DOHH2 (cell line): ENCODE results near the gene KCNIP1.

Source experiments
- EZH2phosphoT487 ChIP-seq: fragments of 200-600 bp; sonication (generic); IDR thresholded peaks from 2 replicates; pipeline ENCODE4 v1.6.1; 2017; ENCODE audit warnings: borderline replicate concordance, mild to moderate bottlenecking, antibody characterized with exemption, low read length, moderate library complexity, mixed read lengths
- TF ChIP-seq, protein P1 (sequence below): fragments of 200-600 bp; sonication (generic); IDR thresholded peaks from one replicate; pipeline ENCODE4 v1.5.1; 2014; ENCODE audit warnings: antibody characterized with exemption, mild to moderate bottlenecking, low read depth, low read length; ENCODE audit not compliant: poor library complexity, severe bottlenecking

GRCh38 chr5:170760113-170760512 is 256.3 kb downstream of the KCNIP1 start:
- TF ChIP-seq, protein P1, sequence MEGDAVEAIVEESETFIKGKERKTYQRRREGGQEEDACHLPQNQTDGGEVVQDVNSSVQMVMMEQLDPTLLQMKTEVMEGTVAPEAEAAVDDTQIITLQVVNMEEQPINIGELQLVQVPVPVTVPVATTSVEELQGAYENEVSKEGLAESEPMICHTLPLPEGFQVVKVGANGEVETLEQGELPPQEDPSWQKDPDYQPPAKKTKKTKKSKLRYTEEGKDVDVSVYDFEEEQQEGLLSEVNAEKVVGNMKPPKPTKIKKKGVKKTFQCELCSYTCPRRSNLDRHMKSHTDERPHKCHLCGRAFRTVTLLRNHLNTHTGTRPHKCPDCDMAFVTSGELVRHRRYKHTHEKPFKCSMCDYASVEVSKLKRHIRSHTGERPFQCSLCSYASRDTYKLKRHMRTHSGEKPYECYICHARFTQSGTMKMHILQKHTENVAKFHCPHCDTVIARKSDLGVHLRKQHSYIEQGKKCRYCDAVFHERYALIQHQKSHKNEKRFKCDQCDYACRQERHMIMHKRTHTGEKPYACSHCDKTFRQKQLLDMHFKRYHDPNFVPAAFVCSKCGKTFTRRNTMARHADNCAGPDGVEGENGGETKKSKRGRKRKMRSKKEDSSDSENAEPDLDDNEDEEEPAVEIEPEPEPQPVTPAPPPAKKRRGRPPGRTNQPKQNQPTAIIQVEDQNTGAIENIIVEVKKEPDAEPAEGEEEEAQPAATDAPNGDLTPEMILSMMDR: no peak
- no peak for TF ChIP-seq EZH2phosphoT487
